MM.1S (cell line): ENCODE results near the gene SOX2.

Experiments
- EZH2 ChIP-seq: fragments of 300-600 bp; sonication (generic); optimal IDR thresholded peaks from 2 replicates; pipeline ENCODE3; 2017; ENCODE audit warnings: low read depth, mild to moderate bottlenecking, antibody characterized with exemption, low read length, mixed read lengths
- TF ChIP-seq, protein P1 (sequence below): fragments of 300-600 bp; sonication (generic); IDR thresholded peaks from 2 replicates; pipeline ENCODE4 v1.5.1; 2016; ENCODE audit warnings: antibody characterized with exemption, low read length, mixed read lengths

DNA sequence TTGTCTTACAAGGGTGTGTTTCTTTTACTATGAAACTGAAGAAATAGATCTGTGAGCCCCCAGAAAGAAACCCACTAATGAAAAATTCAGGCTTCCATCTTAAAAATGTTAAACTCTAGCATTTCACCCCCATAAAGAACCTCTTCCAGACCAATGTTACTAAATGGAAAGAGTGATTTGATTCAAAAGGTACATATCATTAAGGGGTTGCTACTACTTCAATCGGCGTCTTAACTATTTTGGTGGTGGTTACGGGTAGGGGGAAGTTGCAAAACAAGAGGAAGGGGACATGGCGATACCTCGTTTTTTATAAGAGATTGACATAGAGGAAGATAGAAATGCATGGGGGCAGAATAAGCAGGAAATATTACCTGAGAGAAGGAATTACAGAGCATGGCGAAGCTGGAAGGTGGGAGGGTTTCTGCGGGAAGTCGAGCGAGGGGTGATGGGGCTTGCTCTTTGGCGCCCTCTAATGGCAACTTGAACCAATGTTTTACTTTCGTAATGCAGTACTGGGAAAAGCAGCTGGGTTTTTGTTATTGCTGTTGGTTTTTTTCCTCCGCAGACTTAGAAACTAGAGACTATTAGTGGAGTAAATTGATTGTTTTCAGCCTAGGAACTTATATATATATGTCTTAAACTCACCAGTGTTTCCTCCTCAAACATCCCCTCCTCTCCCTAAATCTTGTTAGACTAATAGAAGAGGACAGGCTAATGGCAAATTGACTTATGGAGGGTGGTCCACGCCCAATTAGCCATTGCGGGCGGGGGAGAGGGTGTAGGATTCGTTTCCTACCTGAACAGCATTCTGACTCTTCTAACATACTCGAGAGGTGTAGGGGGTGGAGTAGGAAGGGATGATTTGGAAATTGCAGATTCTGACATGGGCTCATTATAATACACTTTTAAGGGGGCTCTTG lies 11.3 kb upstream of the SOX2 start:
- TF ChIP-seq, protein P1, sequence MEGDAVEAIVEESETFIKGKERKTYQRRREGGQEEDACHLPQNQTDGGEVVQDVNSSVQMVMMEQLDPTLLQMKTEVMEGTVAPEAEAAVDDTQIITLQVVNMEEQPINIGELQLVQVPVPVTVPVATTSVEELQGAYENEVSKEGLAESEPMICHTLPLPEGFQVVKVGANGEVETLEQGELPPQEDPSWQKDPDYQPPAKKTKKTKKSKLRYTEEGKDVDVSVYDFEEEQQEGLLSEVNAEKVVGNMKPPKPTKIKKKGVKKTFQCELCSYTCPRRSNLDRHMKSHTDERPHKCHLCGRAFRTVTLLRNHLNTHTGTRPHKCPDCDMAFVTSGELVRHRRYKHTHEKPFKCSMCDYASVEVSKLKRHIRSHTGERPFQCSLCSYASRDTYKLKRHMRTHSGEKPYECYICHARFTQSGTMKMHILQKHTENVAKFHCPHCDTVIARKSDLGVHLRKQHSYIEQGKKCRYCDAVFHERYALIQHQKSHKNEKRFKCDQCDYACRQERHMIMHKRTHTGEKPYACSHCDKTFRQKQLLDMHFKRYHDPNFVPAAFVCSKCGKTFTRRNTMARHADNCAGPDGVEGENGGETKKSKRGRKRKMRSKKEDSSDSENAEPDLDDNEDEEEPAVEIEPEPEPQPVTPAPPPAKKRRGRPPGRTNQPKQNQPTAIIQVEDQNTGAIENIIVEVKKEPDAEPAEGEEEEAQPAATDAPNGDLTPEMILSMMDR: peak; percentile 97
- TF ChIP-seq EZH2: no peak
